Chondrocyte (in vitro differentiated cells): ENCODE measurements around the gene ILK. TPM values are rescaled to one million over a fixed set of nuclear protein-coding genes. Genes with fewer than 3 reads are reported as not detected.

Experiments
- DNase-seq: peaks from one replicate; pipeline ENCODE4 v3.0.0; 2021; ENCODE audit warnings: mixed read lengths, low spot score
- H3K27ac Mint-ChIP-seq: one replicate; pipeline ENCODE4 v1.8.0; 2021; ENCODE audit warnings: mild to moderate bottlenecking, moderate library complexity, mixed read lengths; ENCODE audit not compliant: unreplicated experiment
- H3K27me3 Mint-ChIP-seq: 2 replicates; pipeline ENCODE4 v1.8.0; 2021; ENCODE audit warnings: low read depth, mixed read lengths
- H3K36me3 Mint-ChIP-seq: 2 replicates; pipeline ENCODE4 v1.8.0; 2021; ENCODE audit warnings: low read depth, mixed read lengths
- H3K4me1 Mint-ChIP-seq: 2 replicates; pipeline ENCODE4 v1.8.0; 2021; ENCODE audit warnings: low read depth, mild to moderate bottlenecking, mixed read lengths
- H3K4me3 Mint-ChIP-seq: one replicate; pipeline ENCODE4 v1.8.0; 2021; ENCODE audit warnings: mild to moderate bottlenecking, moderate library complexity, mixed read lengths; ENCODE audit not compliant: unreplicated experiment
- H3K9me3 Mint-ChIP-seq: 2 replicates; pipeline ENCODE4 v1.8.0; 2021; ENCODE audit warnings: low read depth, mixed read lengths
- total RNA-seq: library from RNA; stranded (reverse); gene quantifications from 3 replicates; pipeline ENCODE4 v1.2.1, GENCODE V29; 2021
- TF ChIP-seq, protein P1 (sequence below): fragments of 200-600 bp; sonication (generic); IDR thresholded peaks from 2 replicates; pipeline ENCODE4 v1.5.0; 2021; ENCODE audit warnings: antibody characterized with exemption, mild to moderate bottlenecking, moderate library complexity

ILK gene
- total RNA-seq, 1 donor from 2014 or later, result 258 TPM

DNA sequence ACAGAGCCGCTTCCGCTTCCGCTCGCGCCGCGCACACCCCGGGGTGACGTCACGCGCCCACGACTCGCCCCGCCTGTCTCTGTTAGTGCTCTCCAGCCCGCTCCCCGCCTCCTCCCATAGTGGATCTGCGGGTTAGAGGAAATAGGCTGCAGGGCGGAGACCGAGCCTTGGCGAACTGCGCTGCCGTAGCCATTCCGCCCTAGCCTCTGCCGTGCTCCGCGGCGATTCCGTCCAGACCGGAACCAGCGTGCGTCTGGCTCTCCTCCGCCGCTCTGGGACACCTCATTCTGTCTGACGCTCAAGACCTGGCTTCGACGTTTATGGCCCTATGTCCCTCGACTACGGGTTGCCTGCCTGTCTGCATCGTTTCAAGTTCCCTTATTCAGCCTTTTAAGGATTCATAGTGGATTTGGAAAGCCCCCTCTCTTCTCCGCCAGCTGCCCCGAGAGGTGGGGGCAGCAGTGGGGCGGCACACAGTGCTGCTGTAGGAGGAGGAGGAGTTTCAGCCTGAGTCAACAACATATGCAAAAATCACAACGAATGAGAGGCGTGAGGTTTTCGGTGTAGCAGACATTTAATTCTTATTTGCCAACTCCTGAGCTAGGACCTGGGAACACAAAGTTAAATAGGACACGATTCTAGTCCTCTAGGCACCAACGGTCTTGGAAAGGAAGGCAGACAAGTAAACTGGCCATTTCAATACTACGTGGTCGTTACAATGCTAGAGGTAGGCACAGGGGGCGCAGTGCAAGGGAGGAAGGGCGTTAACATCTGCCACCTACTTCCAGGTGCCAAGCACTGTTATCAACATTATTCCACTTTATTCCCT is 8.9 kb downstream of the ILK start, which contains the start of gene TAF10:
Gene TAF10, minus strand, starts transcription at position 4 of the 829 bp plus-strand sequence. CDS start 27 bp downstream, outside the sequence.
- peak; percentile 99 for DNase-seq
- H3K27me3 Mint-ChIP-seq, result no peaks in the 10 kb centered on the region
- H3K27ac Mint-ChIP-seq, result peak within 1 kb of the TSS; percentile 91
- TF ChIP-seq, protein P1, sequence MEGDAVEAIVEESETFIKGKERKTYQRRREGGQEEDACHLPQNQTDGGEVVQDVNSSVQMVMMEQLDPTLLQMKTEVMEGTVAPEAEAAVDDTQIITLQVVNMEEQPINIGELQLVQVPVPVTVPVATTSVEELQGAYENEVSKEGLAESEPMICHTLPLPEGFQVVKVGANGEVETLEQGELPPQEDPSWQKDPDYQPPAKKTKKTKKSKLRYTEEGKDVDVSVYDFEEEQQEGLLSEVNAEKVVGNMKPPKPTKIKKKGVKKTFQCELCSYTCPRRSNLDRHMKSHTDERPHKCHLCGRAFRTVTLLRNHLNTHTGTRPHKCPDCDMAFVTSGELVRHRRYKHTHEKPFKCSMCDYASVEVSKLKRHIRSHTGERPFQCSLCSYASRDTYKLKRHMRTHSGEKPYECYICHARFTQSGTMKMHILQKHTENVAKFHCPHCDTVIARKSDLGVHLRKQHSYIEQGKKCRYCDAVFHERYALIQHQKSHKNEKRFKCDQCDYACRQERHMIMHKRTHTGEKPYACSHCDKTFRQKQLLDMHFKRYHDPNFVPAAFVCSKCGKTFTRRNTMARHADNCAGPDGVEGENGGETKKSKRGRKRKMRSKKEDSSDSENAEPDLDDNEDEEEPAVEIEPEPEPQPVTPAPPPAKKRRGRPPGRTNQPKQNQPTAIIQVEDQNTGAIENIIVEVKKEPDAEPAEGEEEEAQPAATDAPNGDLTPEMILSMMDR, result peak; percentile 81
- H3K36me3 Mint-ChIP-seq, result peaks cover 35% of the 10 kb centered on the region
- no peaks in the 10 kb centered on the region for H3K9me3 Mint-ChIP-seq
- H3K4me3 Mint-ChIP-seq, result peak within 1 kb of the TSS; percentile 77
- peaks cover 3% of the 10 kb centered on the region for H3K4me1 Mint-ChIP-seq

DNA sequence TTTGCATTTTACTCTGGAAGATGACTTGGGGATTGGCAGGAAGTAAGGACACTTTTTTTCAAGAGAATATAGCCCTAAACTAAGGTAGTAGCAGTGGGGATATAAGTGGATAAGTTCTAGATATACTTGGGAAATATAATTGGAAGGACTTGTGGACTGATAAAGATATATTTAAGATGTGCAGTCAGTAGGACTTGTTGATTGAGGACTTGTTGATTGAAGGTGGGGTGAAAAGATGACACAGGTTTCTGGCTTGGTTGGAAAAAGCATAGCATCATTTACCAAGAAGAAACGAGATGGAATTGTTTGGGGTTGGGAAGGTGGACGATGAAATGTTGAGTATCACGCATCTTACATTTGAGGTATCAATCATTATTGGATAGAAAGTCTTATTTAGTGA is 9.9 kb downstream of the ILK start:
- no peak overlapping the region for H3K4me3 Mint-ChIP-seq
- H3K36me3 Mint-ChIP-seq, result peaks cover 32% of the 10 kb centered on the region
- H3K9me3 Mint-ChIP-seq, result no peaks in the 10 kb centered on the region
- no peak overlapping the region for H3K27ac Mint-ChIP-seq
- H3K4me1 Mint-ChIP-seq, result peaks cover 3% of the 10 kb centered on the region
- TF ChIP-seq, protein P1, result no peak
- no peak for DNase-seq
- no peaks in the 10 kb centered on the region for H3K27me3 Mint-ChIP-seq

- H3K4me1 Mint-ChIP-seq, result peaks cover 3% of the 10 kb centered on the region
- no peaks in the 10 kb centered on the region for H3K27me3 Mint-ChIP-seq
- DNase-seq, result no peak
- no peaks in the 10 kb centered on the region for H3K9me3 Mint-ChIP-seq
- H3K27ac Mint-ChIP-seq, result no peak overlapping the region
- peaks cover 24% of the 10 kb centered on the region for H3K36me3 Mint-ChIP-seq
- TF ChIP-seq, protein P1, result no peak
- no peak overlapping the region for H3K4me3 Mint-ChIP-seq
Observed at GRCh38 chr11:6614446-6614845, 10.9 kb downstream of the ILK start.

DNA sequence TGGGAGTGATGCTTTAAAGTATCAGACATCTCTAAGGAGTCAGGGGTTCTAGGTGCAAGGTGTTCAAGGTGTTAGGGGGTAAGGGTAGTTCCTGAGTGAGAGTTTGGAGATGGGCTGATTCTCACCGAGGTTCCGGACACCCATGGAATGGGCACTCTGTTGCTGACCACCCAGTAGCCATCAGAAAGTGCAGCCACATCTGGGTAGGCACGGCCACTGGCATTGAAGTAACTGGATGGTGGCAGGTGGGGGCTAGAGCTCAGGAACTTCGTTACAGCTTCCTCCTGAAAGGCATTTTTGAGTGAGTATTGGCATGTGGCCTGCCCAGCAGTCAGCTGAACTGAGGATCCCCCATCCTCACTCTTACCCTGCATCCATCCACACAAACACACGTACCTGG is 11.5 kb downstream of the ILK start:
- no peaks in the 10 kb centered on the region for H3K27me3 Mint-ChIP-seq
- no peak overlapping the region for H3K4me3 Mint-ChIP-seq
- no peaks in the 10 kb centered on the region for H3K9me3 Mint-ChIP-seq
- peaks cover 3% of the 10 kb centered on the region for H3K4me1 Mint-ChIP-seq
- TF ChIP-seq, protein P1, result no peak
- DNase-seq, result no peak
- H3K27ac Mint-ChIP-seq, result no peak overlapping the region
- H3K36me3 Mint-ChIP-seq, result peaks cover 18% of the 10 kb centered on the region

- Mint-ChIP-seq H3K36me3 (peaks cover 12% of the 10 kb centered on the region), H3K27me3 (no peaks in the 10 kb centered on the region), H3K4me1 (peaks cover 3% of the 10 kb centered on the region), H3K4me3 (no peak overlapping the region), H3K27ac (peak overlapping the region; percentile 28), H3K9me3 (no peaks in the 10 kb centered on the region)
- DNase-seq, result peak; percentile 68
- TF ChIP-seq, protein P1, result no peak
Observed at GRCh38 chr11:6615882-6616585, 12.5 kb downstream of the ILK start.
